NCI-H2171 (cell line): Measurements from ENCODE around the gene FTSJ3.
"Not testable (repeated sequence)": the region's sequence is repeated elsewhere in the genome, so short reads cannot be mapped to it uniquely, and the experiment has no call there.

Experiments
- DNase-seq: peaks from one replicate; lab custom pipeline; 2025; lab: John Stamatoyannopoulos, UW

Gene FTSJ3, protein sequence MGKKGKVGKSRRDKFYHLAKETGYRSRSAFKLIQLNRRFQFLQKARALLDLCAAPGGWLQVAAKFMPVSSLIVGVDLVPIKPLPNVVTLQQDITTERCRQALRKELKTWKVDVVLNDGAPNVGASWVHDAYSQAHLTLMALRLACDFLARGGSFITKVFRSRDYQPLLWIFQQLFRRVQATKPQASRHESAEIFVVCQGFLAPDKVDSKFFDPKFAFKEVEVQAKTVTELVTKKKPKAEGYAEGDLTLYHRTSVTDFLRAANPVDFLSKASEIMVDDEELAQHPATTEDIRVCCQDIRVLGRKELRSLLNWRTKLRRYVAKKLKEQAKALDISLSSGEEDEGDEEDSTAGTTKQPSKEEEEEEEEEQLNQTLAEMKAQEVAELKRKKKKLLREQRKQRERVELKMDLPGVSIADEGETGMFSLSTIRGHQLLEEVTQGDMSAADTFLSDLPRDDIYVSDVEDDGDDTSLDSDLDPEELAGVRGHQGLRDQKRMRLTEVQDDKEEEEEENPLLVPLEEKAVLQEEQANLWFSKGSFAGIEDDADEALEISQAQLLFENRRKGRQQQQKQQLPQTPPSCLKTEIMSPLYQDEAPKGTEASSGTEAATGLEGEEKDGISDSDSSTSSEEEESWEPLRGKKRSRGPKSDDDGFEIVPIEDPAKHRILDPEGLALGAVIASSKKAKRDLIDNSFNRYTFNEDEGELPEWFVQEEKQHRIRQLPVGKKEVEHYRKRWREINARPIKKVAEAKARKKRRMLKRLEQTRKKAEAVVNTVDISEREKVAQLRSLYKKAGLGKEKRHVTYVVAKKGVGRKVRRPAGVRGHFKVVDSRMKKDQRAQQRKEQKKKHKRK

GRCh38 chr17:63827002-63827800, at the start of gene FTSJ3, which contains the start of gene PSMC5:
FTSJ3 (minus strand) TSS chr17:63827663; CDS start chr17:63826902, 761 bp downstream.
PSMC5 (plus strand) TSS chr17:63827431; CDS start chr17:63827491, 60 bp downstream.
- DNase-seq = peak; percentile 92

DNA sequence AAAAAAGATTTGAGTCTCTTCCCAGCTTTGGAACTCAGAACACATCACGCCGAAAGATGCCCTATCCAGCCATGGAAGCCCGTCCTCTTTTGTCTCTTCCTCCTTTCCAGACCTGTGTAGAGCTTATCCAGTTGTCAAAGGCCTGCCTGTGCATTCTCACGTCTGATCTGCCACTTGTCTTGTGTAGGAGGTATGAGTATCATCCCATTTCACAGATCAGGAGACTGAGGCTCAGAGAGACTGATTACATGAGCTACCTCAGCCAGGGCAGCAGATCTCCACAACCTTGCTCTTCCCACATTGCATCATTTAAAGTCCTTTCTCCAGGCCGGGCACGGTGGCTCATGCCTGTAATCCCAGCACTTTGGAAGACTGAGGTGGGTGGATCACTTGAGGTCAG, 47.2 kb upstream of the FTSJ3 start:
- not testable (repeated sequence) for DNase-seq

DNA sequence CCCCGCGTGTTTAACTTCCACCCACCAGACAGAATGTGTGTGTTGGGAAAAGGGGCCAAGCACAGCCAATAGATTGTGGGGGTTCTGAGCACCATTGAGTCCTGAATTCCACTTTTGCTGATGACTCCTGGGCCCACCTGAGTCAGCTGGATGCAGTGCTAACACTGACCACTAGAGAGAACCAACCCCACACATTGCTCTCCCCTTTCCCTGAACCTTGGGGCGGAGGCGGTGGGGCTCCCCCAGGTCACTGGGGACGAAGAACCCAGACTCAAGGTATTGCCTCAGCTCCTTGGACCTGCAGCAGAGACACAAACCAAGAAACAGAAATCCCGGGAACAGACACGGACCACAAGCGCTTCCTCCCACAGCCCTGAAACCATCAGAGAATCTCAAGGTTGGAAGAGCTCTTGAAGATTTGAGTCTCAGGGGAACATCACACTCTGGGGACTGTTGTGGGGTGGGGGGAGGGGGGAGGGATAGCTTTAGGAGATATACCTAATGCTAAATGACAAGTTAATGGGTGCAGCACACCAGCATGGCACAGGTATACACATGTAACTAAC, 46.7 kb upstream of the FTSJ3 start:
- not testable (repeated sequence) for DNase-seq

- not testable (repeated sequence) for DNase-seq
Observed at GRCh38 chr17:63873577-63873976, 46.1 kb upstream of the FTSJ3 start, which contains the start of gene CSH2. CSH2 (minus strand) TSS chr17:63873677; CDS start chr17:63873614, 63 bp downstream.

- not testable (repeated sequence) for DNase-seq
Observed at GRCh38 chr17:63871646-63872365, 44.3 kb upstream of the FTSJ3 start.

GRCh38 chr17:63870292-63870665, 42.8 kb upstream of the FTSJ3 start:
- DNase-seq = not testable (repeated sequence)

GRCh38 chr17:63869491-63870291, 42.2 kb upstream of the FTSJ3 start:
- not testable (repeated sequence) for DNase-seq

DNA sequence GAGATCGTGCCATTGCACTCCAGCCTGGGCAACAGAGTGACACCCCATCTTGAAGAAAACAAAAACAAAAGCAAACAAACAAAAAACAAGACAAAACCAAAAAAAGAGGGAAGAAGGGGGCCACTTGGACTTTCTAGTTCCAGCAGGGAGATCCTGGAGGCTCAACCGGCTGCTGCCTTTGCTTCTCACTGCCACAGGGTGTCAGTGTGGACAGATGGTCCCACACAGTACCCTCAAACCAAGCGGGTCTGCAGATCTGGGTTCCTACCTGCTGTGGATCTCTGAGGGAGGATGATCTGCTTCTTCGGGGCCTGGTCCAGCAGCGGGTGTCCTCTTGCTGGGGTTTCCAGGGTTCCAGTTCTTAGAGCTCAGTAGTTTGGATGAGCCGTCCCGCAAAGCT, 39.2 kb upstream of the FTSJ3 start:
- DNase-seq = not testable (repeated sequence)

DNA sequence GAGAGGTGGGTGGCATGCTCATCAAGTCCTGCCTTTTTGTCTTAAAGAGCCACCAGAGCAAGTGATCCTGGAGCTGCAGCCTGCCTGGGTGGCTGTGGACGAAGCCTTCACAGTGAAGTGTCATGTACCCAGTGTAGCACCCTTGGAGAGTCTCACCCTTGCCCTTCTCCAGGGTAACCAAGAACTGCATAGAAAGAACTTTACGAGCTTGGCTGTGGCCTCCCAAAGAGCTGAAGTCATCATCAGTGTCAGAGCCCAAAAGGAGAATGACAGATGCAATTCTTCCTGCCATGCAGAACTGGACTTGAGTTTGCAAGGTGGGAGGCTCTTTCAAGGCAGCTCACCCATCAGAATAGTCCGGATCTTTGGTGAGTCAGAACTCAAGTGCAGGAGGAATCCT, 31.8 kb upstream of the FTSJ3 start:
- no peak for DNase-seq

GRCh38 chr17:63856425-63856824, 29.0 kb upstream of the FTSJ3 start:
- not testable (repeated sequence) for DNase-seq

- DNase-seq = no peak
Observed at GRCh38 chr17:63855185-63855584, 27.7 kb upstream of the FTSJ3 start.

DNA sequence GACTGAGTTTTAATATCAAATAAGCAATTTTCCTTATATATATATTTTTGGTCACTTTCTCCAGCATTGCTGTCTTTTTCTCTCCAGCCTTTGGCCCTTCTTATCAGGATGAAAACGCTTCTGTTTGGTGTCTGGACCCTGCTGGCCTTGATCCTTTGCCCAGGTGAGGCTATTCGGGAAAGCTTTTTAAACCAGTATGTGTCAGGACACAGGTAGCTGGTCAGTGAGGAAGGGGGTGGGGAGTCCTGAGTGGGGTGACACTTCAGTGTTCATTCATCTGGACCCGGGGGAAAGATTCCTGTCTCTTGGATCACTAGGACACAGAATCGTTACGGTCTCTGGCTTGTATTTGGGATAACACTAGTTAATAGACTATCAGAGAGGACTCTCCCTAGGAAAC, 27.2 kb upstream of the FTSJ3 start:
- no peak for DNase-seq

DNA sequence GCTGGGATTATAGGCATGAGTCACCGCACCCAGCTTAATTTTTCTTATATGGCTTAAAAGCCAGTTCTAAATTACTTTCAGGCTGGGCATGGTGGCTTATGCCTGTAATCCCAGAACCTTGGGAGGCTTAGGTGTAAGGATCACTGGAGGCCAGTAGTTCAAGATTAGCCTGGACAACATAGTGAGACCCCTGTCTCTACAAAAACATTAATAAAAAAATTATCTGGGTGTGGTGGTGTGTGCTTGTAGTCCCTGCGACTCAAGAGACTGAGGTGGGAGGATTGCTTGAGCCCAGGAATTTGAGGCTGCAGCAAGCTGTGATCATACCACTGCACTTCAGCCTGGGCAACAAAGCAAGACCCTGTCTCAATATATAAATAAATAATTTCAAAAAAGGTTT, 25.8 kb upstream of the FTSJ3 start:
- DNase-seq = no peak

DNA sequence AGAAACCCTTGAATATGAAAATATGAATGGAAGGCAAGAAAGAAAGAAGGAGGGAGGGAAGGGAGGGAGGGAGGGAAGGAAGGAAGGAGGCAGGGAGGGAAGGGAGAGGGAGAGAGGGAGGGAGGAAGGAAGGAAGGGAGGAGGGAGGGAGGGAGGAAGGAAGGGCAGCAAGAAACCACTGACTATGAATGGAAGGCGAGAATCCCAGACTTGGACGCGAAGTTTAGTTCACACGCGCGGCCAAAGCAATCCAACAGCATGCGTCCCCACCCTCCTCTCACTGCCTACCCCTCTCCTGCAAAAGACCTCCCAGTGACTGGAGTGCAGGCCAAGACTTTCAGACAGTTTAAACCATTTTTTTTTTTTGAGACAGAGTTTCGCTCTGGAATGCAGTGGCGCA, 22.9 kb upstream of the FTSJ3 start:
- no peak for DNase-seq

DNA sequence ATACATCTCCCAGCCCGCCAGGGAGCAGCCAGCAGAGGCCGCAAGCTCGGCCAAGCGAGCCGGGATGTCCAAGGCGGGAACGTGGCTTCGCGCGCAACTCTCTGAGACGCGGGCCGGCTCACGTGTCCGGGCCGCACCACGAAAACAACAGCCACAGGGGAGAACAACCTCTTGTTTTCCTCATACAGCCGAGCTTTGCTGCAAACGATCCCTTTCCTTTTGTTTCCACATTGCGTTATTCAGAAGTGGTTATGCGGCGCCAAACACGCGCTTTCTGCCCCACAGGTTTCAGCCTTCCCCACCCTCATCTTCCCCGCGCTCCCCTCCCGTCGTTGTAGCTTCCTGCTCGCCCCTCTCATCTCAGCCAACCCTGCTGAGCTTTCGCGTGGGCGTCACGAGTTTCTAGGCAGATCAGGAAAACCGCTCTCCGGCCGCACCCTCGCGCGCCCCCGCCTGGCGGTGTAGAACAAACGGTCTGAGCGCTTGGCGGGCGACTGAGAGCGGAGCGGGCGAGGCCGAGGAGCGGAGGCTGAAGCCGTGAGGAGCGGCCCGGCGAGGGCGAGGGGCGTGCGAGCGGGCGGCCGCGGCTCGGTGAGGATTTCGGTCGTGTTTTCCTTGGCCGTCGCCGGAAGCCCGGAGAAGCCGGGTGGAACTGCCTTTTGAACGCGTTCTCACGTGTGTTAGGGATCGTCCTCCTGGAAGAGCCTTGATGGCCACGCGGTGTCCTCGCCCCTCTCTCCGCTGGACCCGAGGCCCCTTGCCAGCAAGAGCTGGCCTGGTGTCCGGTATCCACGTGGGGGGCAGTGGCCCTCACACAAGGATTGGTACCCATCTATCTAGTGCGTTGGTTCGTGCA, 21.6 kb upstream of the FTSJ3 start:
- DNase-seq = no peak

DNA sequence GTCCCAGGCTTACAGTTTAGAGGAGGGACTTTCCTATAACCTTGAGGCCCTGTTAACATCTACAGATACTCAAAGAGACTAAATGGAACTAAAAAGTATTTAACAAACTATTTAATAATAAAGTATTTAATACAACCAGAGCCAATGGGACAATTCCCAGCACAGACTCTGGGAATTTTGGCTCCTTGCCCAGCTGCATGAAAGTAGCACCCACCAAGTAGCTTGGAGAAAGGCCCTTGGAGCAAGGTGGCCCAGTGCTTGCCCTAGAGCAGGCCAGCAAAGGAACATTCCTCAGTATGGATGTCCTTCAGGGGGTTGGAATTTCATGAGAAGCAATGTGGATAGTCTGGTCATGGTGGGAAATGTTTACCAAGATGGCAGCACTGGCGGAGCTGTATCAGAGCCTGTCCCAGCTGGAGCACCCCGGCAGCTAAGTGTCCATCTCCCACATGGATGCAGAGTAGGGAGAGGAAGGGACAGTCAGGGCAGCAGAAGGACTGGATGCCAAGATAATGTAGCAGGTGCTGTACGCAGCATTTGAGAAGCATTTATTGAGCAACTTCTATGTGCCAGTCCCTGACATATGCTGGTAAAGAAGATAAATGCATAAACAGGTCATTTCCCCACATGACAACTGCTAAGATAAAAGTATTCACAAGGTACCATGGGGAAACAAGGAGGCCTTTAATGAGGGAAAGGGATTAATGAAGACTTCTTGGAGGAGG, 20.2 kb upstream of the FTSJ3 start:
- DNase-seq = no peak

DNA sequence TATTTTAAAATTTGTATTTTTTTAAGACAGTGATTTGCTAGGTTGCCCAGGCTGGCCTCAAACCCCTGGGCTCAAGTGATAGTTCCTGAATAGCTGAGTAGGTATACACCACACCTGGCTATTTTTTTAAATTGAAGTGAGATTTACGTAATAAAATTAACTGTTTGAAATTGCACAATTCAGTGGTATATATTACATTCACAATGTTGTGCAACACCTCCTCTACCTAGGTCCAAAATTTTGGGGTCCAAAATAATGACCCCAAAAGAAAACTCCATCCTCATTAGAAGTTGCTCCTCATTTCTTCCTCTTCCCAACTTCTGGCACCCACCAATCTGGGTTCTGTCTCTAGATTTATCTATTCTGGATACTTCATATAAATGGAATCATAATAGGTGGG, 18.0 kb upstream of the FTSJ3 start:
- DNase-seq = no peak

DNA sequence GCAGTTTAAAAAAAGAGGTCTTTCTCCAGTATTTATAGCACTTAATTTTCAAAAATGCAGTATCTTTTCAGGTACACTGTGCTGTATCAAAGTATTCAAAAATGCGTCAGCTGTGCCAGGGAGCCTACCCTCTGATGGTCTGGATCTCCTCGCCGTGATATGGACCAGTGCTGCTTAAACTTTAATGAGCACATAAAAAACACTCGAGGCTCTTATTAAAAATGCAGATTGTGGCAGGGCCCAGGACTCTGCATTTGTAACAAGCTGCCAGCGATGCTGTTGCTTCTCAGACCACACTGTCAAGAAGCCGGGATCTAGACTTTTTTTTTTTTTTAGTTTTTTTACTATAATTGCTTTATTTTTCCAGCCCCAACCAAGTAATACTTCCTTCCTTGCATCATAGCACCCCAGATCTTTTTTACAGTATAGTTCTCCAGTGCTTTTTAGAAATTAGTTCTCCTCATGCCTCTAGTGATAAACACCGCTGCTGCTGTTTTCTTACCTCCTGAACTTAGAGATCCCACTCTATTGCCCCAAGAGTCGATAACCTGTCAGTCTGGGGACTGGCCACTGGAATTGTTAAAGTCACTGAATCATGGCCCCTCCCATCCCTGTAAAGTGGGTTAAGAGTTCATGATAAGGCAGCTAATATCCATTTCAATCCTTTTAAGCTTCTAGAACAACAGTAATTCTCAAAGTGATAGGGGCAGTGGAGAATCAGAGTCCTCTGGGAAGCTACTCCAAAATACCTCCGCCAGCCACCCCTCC, 16.6 kb upstream of the FTSJ3 start:
- DNase-seq = no peak
